H1 (cell line): ENCODE results near the gene LUC7L3. TPM values are rescaled to one million over a fixed set of nuclear protein-coding genes. Genes with fewer than 3 reads are reported as not detected.

Source experiments
- CHD2 ChIP-seq: IDR thresholded peaks from 2 replicates; pipeline ENCODE4 v1.6.1; 2012; ENCODE audit warnings: low read length, improper control_type of control experiment
- polyA plus RNA-seq, 7 experiments: library from polyadenylated mRNA; depleted of rRNA in 3 of 7; stranded (reverse) in 5 of 7; unstranded in 2 of 7; fragments of >200 nt in 5 of 7; fragments of 200-250 nt in 2 of 7; gene quantifications; 1 replicate in 5 of 7; 2 replicates in 1 of 7; 4 replicates in 1 of 7; pipeline versions ENCODE4 v1.2.1 to v1.2.3, GENCODE V29; 2011 to 2013; ENCODE audit warnings: missing spikeins in 2 of 7, mixed read lengths in 2 of 7
- total RNA-seq: library from RNA; stranded (reverse); fragmentation: NEBNext Ultra II Directional; extraction: Animal tissue kit (Norgen Biotek cat#: 25700); gene quantifications from 2 replicates; pipeline ENCODE4 v1.2.1, GENCODE V29; 2021

Gene LUC7L3
- total and polyA plus RNA-seq, 2 of the 8 experiments (the other 6 are each of a cell fraction or from before 2014, with no cell fraction given): 102 to 126 TPM

DNA sequence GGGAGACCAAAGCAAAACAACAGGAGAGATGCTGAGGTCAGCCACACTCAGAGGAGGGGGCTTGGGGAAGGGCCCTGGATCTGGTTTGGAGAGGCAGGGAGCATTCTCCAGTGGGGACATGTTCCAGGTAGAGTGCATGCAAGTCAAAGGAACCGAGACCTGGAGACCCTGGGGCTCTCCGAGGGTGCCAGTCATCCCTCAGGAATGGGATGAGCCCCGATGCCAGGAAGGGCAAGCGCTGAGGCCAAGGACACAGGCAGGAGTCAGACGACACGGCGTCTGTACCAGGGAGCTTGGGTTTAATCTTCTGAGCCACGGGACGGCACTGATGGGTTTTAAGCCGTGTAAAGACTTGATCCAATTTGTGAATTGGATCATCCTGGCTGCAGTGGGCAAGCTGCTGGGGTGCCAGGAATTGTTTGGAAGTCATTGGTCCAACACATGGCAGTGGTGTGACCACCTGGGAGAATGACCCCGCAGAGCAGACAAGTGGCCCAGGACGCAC is 80.8 kb downstream of the LUC7L3 start (continued):
- TF ChIP-seq CHD2: no peak
